HepG2 (cell line): Measurements from ENCODE around the gene FITM2. TPM values are rescaled to one million over a fixed set of nuclear protein-coding genes. Genes with fewer than 3 reads are reported as not detected.

Experiments used
- AFF4 ChIP-seq: sonication (generic); formaldehyde crosslinking; IDR thresholded peaks from 2 replicates; pipeline ENCODE4 v1.4.0; 2020; ENCODE audit warnings: missing genetic modification reagents
- ARNT ChIP-seq: fragments of 450-650 bp; IDR thresholded peaks from 2 replicates; pipeline ENCODE4 v1.6.1; 2017
- ATF3 ChIP-seq: sonication (generic); formaldehyde crosslinking; IDR thresholded peaks from 2 replicates; pipeline ENCODE4 v1.4.0; 2020; ENCODE audit warnings: missing genetic modification reagents
- BRCA1 ChIP-seq: sonication (generic); formaldehyde crosslinking; IDR thresholded peaks from 2 replicates; pipeline ENCODE4 v1.4.0; 2020; ENCODE audit warnings: missing genetic modification reagents
- CBX2 ChIP-seq, 2 experiments: fragments of 200-600 bp in 1 of 2; sonication (generic); formaldehyde crosslinking in 1 of 2; IDR thresholded peaks; 2 replicates each; pipeline versions ENCODE4 v1.7.0 to v1.8.1; 2018 to 2022; ENCODE audit warnings: low read depth in 2 of 2, low read length in 1 of 2, mild to moderate bottlenecking in 1 of 2, missing genetic modification reagents in 1 of 2
- DRAP1 ChIP-seq: IDR thresholded peaks from 2 replicates; pipeline ENCODE4 v1.6.1; 2016; ENCODE audit warnings: missing genetic modification reagents, missing compliant biosample characterization
- ERF ChIP-seq: IDR thresholded peaks from 2 replicates; pipeline ENCODE4 v1.6.1; 2018; ENCODE audit warnings: missing biosample characterization, missing genetic modification reagents
- FUBP1 ChIP-seq: sonication (generic); formaldehyde crosslinking; IDR thresholded peaks from 2 replicates; pipeline ENCODE4 v1.5.1; 2020; ENCODE audit warnings: missing genetic modification reagents, mild to moderate bottlenecking, borderline replicate concordance
- HMG20A ChIP-seq: IDR thresholded peaks from 2 replicates; pipeline ENCODE4 v1.6.1; 2016; ENCODE audit warnings: borderline replicate concordance
- HOXA3 ChIP-seq: sonication (generic); formaldehyde crosslinking; IDR thresholded peaks from 2 replicates; pipeline ENCODE4 v1.5.0; 2020; ENCODE audit warnings: missing genetic modification reagents
- MAX ChIP-seq: IDR thresholded peaks from 2 replicates; pipeline ENCODE4 v1.6.1; 2012; ENCODE audit warnings: inconsistent platforms
- PAX8 ChIP-seq: sonication (generic); formaldehyde crosslinking; IDR thresholded peaks from 2 replicates; pipeline ENCODE4 v1.8.0; 2022; ENCODE audit warnings: mild to moderate bottlenecking, missing genetic modification reagents, borderline replicate concordance
- RCOR2 ChIP-seq: IDR thresholded peaks from 2 replicates; pipeline ENCODE4 v1.6.1; 2016; ENCODE audit warnings: missing biosample characterization, missing genetic modification reagents
- SNAPC2 ChIP-seq: sonication (generic); formaldehyde crosslinking; IDR thresholded peaks from 2 replicates; pipeline ENCODE4 v1.8.1; 2022; ENCODE audit warnings: mild to moderate bottlenecking, missing genetic modification reagents
- SOX13 ChIP-seq, 3 experiments: fragments of 450-650 bp in 1 of 3; sonication (generic) in 1 of 3; formaldehyde crosslinking in 1 of 3; IDR thresholded peaks in 2 of 3; conservative IDR thresholded peaks in 1 of 3; 2 replicates each; pipeline versions ENCODE4 v1.5.0 to v1.6.1; 2016 to 2020; ENCODE audit warnings: antibody characterized with exemption in 1 of 3, mild to moderate bottlenecking in 1 of 3, missing compliant biosample characterization in 1 of 3, missing genetic modification reagents in 1 of 3, moderate library complexity in 1 of 3
- SRY ChIP-seq: sonication (generic); formaldehyde crosslinking; IDR thresholded peaks from 2 replicates; pipeline ENCODE4 v1.8.0; 2022; ENCODE audit warnings: mild to moderate bottlenecking, missing genetic modification reagents
- TOE1 ChIP-seq: sonication (generic); formaldehyde crosslinking; IDR thresholded peaks from 2 replicates; pipeline ENCODE4 v1.4.0; 2020; ENCODE audit warnings: mild to moderate bottlenecking, missing genetic modification reagents
- ZFX ChIP-seq: sonication (generic); formaldehyde crosslinking; IDR thresholded peaks from 2 replicates; pipeline ENCODE4 v1.4.0; 2020; ENCODE audit warnings: mild to moderate bottlenecking, low read depth, missing genetic modification reagents, moderate library complexity
- ZNF34 ChIP-seq: sonication (generic); formaldehyde crosslinking; IDR thresholded peaks from 2 replicates; pipeline ENCODE4 v1.4.0; 2020; ENCODE audit warnings: mild to moderate bottlenecking, missing genetic modification reagents, borderline replicate concordance
- ZNF441 ChIP-seq: sonication (generic); formaldehyde crosslinking; IDR thresholded peaks from 2 replicates; pipeline ENCODE4 v1.7.0; 2021; ENCODE audit warnings: missing genetic modification reagents, borderline replicate concordance
- ZNF652 ChIP-seq: IDR thresholded peaks from 2 replicates; pipeline ENCODE4 v1.6.1; 2016; ENCODE audit warnings: low read depth, borderline replicate concordance
- ZNF776 ChIP-seq: sonication (generic); formaldehyde crosslinking; IDR thresholded peaks from 2 replicates; pipeline ENCODE4 v1.4.0; 2020; ENCODE audit warnings: mild to moderate bottlenecking, missing genetic modification reagents
- ZNF780A ChIP-seq: sonication (generic); formaldehyde crosslinking; IDR thresholded peaks from 2 replicates; pipeline ENCODE4 v1.8.0; 2022; ENCODE audit warnings: mild to moderate bottlenecking, missing genetic modification reagents, moderate library complexity
- ZNF781 ChIP-seq: sonication (generic); formaldehyde crosslinking; IDR thresholded peaks from 2 replicates; pipeline ENCODE4 v1.5.1; 2020; ENCODE audit warnings: borderline replicate concordance, mild to moderate bottlenecking, missing genetic modification reagents; ENCODE audit errors: not compliant biosample characterization
- ZSCAN9 ChIP-seq: IDR thresholded peaks from 2 replicates; pipeline ENCODE4 v1.6.1; 2016; ENCODE audit warnings: borderline replicate concordance
- polyA plus RNA-seq, 8 experiments: library from polyadenylated mRNA; depleted of rRNA in 3 of 8; stranded (reverse) in 7 of 8; unstranded in 1 of 8; fragments of >200 nt; fragmentation: Illumina TruSeq in 4 of 8; extraction: Trizol in 4 of 8; gene quantifications; 2 replicates each; pipeline versions ENCODE4 v1.2.1 to v1.2.3, GENCODE V29; 2011 to 2016; ENCODE audit warnings: low read depth in 4 of 8, missing spikeins in 1 of 8, mixed read lengths in 1 of 8; ENCODE audit not compliant: insufficient read depth in 1 of 8
- total RNA-seq, 5 experiments: library from RNA; depleted of rRNA; stranded (reverse); fragments of >200 nt; fragmentation: Illumina TruSeq; extraction: Trizol; gene quantifications; 2 replicates each; pipeline ENCODE4 v1.2.3, GENCODE V29; 2016; ENCODE audit warnings: low read depth in 1 of 5

FITM2 gene
- total and polyA plus RNA-seq, 2 of the 13 experiments (the other 11 are each of a cell fraction or from before 2014, with no cell fraction given): 9.6 to 24.5 TPM

- TF ChIP-seq ZNF441 (CRISPR knock-in tag) (no peak), PAX8 (CRISPR knock-in tag) (no peak), SNAPC2 (CRISPR knock-in tag) (no peak), CBX2 (IDR thresholded peaks at IDR 0.05; ENCODE audit: low read depth, low read length) (no peak), CBX2 (CRISPR knock-in tag; IDR thresholded peaks at IDR 0.05; ENCODE audit: low read depth) (no peak), SOX13 (IDR thresholded peaks at IDR 0.05) (no peak), SOX13 (CRISPR knock-in tag; conservative IDR thresholded peaks at IDR 0.05 in 1 of 2, IDR thresholded peaks at IDR 0.05 in 1 of 2) (peak in 1 of 2 experiments; percentile 47; a peak in 1 of 4 replicates), HMG20A (CRISPR knock-in tag) (peak; percentile 54; the same call in 1 of the 2 replicates), SRY (CRISPR knock-in tag) (no peak), ZNF781 (CRISPR knock-in tag) (no peak), ZNF34 (no peak), ZNF652 (no peak), DRAP1 (CRISPR knock-in tag) (no peak), MAX (peak; percentile 20; the same call in 1 of the 2 replicates), ERF (CRISPR knock-in tag) (peak; percentile 49; the same call in 1 of the 2 replicates), HOXA3 (no peak), FUBP1 (CRISPR knock-in tag) (no peak), ZSCAN9 (CRISPR knock-in tag) (0 out of 2 replicates have a peak, but pooled peaks have one; percentile 39), ZFX (CRISPR knock-in tag) (no peak), ZNF780A (peak; percentile 76; the same call in 1 of the 2 replicates), ZNF776 (CRISPR knock-in tag) (no peak), BRCA1 (no peak), ATF3 (CRISPR knock-in tag) (no peak), AFF4 (no peak), TOE1 (CRISPR knock-in tag) (no peak), RCOR2 (CRISPR knock-in tag) (0 out of 2 replicates have a peak, but pooled peaks have one; percentile 34), ARNT (no peak)
These were observed 28.8 kb downstream of the FITM2 start (continued) for GRCh38 chr20:44282192-44282591.
